A204.1 (cell line): ENCODE measurements around the gene CEP83.
A peak's percentile ranks its signal among the peaks of the same experiment; 100 is the strongest.
"Not testable (repeated sequence)": the region's sequence is repeated elsewhere in the genome, so short reads cannot be mapped to it uniquely, and the experiment has no call there.

Experiments used
- FAIRE-seq: peaks from 2 replicates; lab custom pipeline; 2012; peaks lifted over from hg19 to GRCh38; lab: Jason Lieb, UNC

CEP83 gene

GRCh38 chr12:94379479-94380113 lies 80.1 kb downstream of the CEP83 start:
- FAIRE-seq, result no peak

GRCh38 chr12:94377599-94377998 lies 82.1 kb downstream of the CEP83 start:
- FAIRE-seq, result no peak

GRCh38 chr12:94374124-94374523 lies 85.5 kb downstream of the CEP83 start:
- FAIRE-seq, result no peak

GRCh38 chr12:94372461-94372860 lies 87.2 kb downstream of the CEP83 start:
- peak; percentile 30 for FAIRE-seq

- no peak for FAIRE-seq
Observed at GRCh38 chr12:94362653-94363052, 97.0 kb downstream of the CEP83 start.

GRCh38 chr12:94359761-94360160 lies 99.9 kb downstream of the CEP83 start:
- FAIRE-seq, result no peak

GRCh38 chr12:94353130-94353529 lies 106.5 kb downstream of the CEP83 start:
- no peak for FAIRE-seq

GRCh38 chr12:94340573-94340972 lies 119.1 kb downstream of the CEP83 start:
- FAIRE-seq, result no peak

- no peak for FAIRE-seq
Observed at GRCh38 chr12:94338006-94338794, 121.5 kb downstream of the CEP83 start.

GRCh38 chr12:94336211-94336925 lies 123.3 kb downstream of the CEP83 start:
- no peak for FAIRE-seq

- FAIRE-seq, result no peak
Observed at GRCh38 chr12:94333396-94333795, 126.3 kb downstream of the CEP83 start.

- no peak for FAIRE-seq
Observed at GRCh38 chr12:94329366-94329765, 130.3 kb downstream of the CEP83 start.

- FAIRE-seq, result no peak
Observed at GRCh38 chr12:94327809-94328208, 131.9 kb downstream of the CEP83 start.

GRCh38 chr12:94326727-94327126 lies 132.9 kb downstream of the CEP83 start:
- FAIRE-seq, result no peak

GRCh38 chr12:94326234-94326633 lies 133.4 kb downstream of the CEP83 start:
- FAIRE-seq, result no peak

- no peak for FAIRE-seq
Observed at GRCh38 chr12:94322346-94322745, 137.3 kb downstream of the CEP83 start.

- no peak for FAIRE-seq
Observed at GRCh38 chr12:94320109-94320508, 139.6 kb downstream of the CEP83 start.

- FAIRE-seq, result no peak
Observed at GRCh38 chr12:94318181-94318580, 141.5 kb downstream of the CEP83 start.

- FAIRE-seq, result not testable (repeated sequence)
Observed at GRCh38 chr12:94316600-94316999, 143.1 kb downstream of the CEP83 start.

GRCh38 chr12:94312378-94312777 lies 147.3 kb downstream of the CEP83 start:
- no peak for FAIRE-seq

GRCh38 chr12:94309373-94309772 lies 150.3 kb downstream of the CEP83 start:
- FAIRE-seq, result no peak

- FAIRE-seq, result no peak
Observed at GRCh38 chr12:94308612-94309011, 151.1 kb downstream of the CEP83 start.
